Esophagus squamous epithelium (tissue), 4 donors: ENCODE measurements around the gene CHAF1B.

Source experiments
- POLR2A ChIP-seq, 4 donors: fragments of 450-650 bp; IDR thresholded peaks; one replicate each; pipeline ENCODE4 v1.6.1; 2017; ENCODE audit warnings: antibody characterized with exemption in 4 of 4, mild to moderate bottlenecking in 4 of 4, moderate library complexity in 3 of 4
- TF ChIP-seq, protein P1 (sequence below), 6 experiments: fragments of 450-650 bp in 4 of 6; fragments of 200-600 bp in 2 of 6; sonication (generic) in 2 of 6; IDR thresholded peaks; one replicate each; pipeline ENCODE4 v1.5.1; 2016 to 2019; ENCODE audit warnings: antibody characterized with exemption in 6 of 6, mild to moderate bottlenecking in 4 of 6, moderate library complexity in 4 of 6

DNA sequence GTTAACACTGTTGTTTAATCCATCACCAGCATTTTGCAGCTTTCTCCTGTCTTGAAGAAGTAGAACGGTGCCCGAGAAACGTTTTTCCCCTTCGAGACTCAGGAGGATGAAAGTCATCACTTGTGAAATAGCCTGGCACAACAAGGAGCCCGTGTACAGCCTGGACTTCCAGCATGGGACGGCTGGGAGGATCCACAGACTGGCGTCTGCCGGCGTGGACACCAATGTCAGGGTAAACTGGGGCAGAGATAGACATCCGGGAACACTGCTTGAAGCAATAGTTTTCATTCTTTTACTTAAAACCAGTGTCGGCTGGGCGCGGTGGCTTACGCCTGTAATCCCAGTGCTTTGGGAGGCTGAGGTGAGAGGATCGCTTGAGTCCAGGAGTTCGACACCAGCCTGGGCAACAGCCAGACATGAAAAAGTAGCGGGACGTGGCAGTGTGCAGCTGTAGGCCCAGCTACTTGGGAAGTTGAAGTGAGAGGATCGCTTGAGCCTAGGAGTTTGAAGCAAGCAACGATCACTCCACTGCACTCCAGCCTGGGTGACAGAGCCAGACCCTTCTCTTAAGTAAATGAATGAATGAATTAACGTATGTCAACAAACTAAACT lies 945 bp downstream of the CHAF1B start:
- TF ChIP-seq, protein P1, sequence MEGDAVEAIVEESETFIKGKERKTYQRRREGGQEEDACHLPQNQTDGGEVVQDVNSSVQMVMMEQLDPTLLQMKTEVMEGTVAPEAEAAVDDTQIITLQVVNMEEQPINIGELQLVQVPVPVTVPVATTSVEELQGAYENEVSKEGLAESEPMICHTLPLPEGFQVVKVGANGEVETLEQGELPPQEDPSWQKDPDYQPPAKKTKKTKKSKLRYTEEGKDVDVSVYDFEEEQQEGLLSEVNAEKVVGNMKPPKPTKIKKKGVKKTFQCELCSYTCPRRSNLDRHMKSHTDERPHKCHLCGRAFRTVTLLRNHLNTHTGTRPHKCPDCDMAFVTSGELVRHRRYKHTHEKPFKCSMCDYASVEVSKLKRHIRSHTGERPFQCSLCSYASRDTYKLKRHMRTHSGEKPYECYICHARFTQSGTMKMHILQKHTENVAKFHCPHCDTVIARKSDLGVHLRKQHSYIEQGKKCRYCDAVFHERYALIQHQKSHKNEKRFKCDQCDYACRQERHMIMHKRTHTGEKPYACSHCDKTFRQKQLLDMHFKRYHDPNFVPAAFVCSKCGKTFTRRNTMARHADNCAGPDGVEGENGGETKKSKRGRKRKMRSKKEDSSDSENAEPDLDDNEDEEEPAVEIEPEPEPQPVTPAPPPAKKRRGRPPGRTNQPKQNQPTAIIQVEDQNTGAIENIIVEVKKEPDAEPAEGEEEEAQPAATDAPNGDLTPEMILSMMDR (IDR thresholded peaks at IDR 0.05) = no peak
- no peak for TF ChIP-seq POLR2A (IDR thresholded peaks at IDR 0.05)
